Esophagus muscularis mucosa (tissue), 4 donors: Measurements from ENCODE around the gene KCNH4. TPM values are rescaled to one million over a fixed set of nuclear protein-coding genes. Genes with fewer than 3 reads are reported as not detected.

Source experiments
- DNase-seq: peaks from one replicate; pipeline ENCODE4 v3.0.0-alpha.2; 2017; ENCODE audit errors: extremely low spot score
- H3K27ac ChIP-seq, 4 donors: fragments of 200-600 bp; sonication (generic); replicated peaks in 1 of 4; 1 replicate in 3 of 4; 2 replicates in 1 of 4; pipeline ENCODE4 v1.5.1; 2016 to 2019; ENCODE audit warnings: mild to moderate bottlenecking in 1 of 4
- H3K27me3 ChIP-seq, 4 donors: fragments of 200-600 bp; sonication (generic); one replicate each; pipeline versions ENCODE4 v1.5.1 to v1.6.0; 2016 to 2019
- H3K36me3 ChIP-seq, 4 donors: fragments of 200-600 bp; sonication (generic); one replicate each; pipeline ENCODE4 v1.5.1; 2016 to 2019
- H3K4me1 ChIP-seq, 4 donors: fragments of 200-600 bp; sonication (generic); one replicate each; pipeline ENCODE4 v1.5.1; 2016 to 2019
- H3K4me3 ChIP-seq, 4 donors: fragments of 200-600 bp; sonication (generic); 1 replicate in 2 of 4; 2 replicates in 2 of 4; pipeline ENCODE4 v1.5.1; 2016 to 2019; ENCODE audit warnings: mild to moderate bottlenecking in 4 of 4, moderate library complexity in 1 of 4
- H3K9me3 ChIP-seq, 4 donors: fragments of 200-600 bp; sonication (generic); 1 replicate in 3 of 4; 2 replicates in 1 of 4; pipeline ENCODE4 v1.5.1; 2016 to 2019
- EP300 ChIP-seq: sonication (generic); formaldehyde crosslinking; IDR thresholded peaks from one replicate; pipeline ENCODE4 v1.6.1; 2017; ENCODE audit warnings: antibody characterized with exemption
- POLR2A ChIP-seq: fragments of 450-650 bp; IDR thresholded peaks from one replicate; pipeline ENCODE4 v1.6.1; 2017; ENCODE audit warnings: antibody characterized with exemption, moderate library complexity, mild to moderate bottlenecking, low read depth
- POLR2AphosphoS5 ChIP-seq, 2 donors: sonication (generic); formaldehyde crosslinking; IDR thresholded peaks; one replicate each; pipeline ENCODE4 v1.6.1; 2017; ENCODE audit warnings: antibody characterized with exemption in 2 of 2
- WGBS: methylation state at CpG from one replicate; pipeline ENCODE4 v1.1.5; 2018; 5-methylcytosine and 5-hydroxymethylcytosine counted together
- intact Hi-C: fragments of 100-400 bp; cut with DNase I; formaldehyde crosslinking; loops from one replicate; pipeline ENCODE4 v1.15.1; 2023
- total RNA-seq, 4 donors: library from RNA; depleted of rRNA; stranded (reverse); fragments of >200 nt; gene quantifications; one replicate each; pipeline versions ENCODE4 v1.1.0 to v1.2.1, GENCODE V29; 2016
- TF ChIP-seq, protein P1 (sequence below), 3 experiments: fragments of 200-600 bp in 2 of 3; fragments of 450-650 bp in 1 of 3; sonication (generic) in 2 of 3; IDR thresholded peaks; one replicate each; pipeline ENCODE4 v1.5.1; 2017 to 2019; ENCODE audit warnings: antibody characterized with exemption in 3 of 3, mild to moderate bottlenecking in 2 of 3, moderate library complexity in 1 of 3

KCNH4 gene
- total RNA-seq, 4 donors from 2014 or later: 0.17 to 0.42 (median 0.26) TPM

DNA sequence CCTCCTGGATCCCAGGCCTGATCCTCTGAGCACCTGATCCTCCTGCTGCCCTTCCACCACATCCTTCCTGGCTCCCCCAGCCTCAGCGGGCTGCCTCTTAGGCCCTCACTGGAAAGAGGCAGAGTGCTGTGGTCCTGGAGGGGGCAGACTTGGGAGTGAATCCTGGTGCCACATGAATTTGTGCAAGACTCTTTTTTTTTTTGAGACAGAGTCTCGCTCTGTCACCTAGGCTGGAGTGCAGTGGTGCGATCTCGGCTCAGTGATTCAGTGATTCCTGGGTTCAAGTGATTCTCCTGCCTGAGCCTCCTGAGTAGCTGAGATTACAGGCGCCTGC lies 10.3 kb upstream of the KCNH4 start:
- Histone ChIP-seq H3K4me3 (no peak overlapping the region), H3K9me3 (no peaks in the 10 kb centered on the region), H3K36me3 (peaks cover 0 to 8% (median 0%) of the 10 kb centered on the region in 4 donors), H3K27ac (no peak overlapping the region), H3K4me1 (peaks cover 15 to 31% (median 23%) of the 10 kb centered on the region in 4 donors), H3K27me3 (no peaks in the 10 kb centered on the region)
- 96% methylated on average over 5 of the region's 5 CpGs for WGBS
- DNase-seq: no peak
- TF ChIP-seq, protein P1, sequence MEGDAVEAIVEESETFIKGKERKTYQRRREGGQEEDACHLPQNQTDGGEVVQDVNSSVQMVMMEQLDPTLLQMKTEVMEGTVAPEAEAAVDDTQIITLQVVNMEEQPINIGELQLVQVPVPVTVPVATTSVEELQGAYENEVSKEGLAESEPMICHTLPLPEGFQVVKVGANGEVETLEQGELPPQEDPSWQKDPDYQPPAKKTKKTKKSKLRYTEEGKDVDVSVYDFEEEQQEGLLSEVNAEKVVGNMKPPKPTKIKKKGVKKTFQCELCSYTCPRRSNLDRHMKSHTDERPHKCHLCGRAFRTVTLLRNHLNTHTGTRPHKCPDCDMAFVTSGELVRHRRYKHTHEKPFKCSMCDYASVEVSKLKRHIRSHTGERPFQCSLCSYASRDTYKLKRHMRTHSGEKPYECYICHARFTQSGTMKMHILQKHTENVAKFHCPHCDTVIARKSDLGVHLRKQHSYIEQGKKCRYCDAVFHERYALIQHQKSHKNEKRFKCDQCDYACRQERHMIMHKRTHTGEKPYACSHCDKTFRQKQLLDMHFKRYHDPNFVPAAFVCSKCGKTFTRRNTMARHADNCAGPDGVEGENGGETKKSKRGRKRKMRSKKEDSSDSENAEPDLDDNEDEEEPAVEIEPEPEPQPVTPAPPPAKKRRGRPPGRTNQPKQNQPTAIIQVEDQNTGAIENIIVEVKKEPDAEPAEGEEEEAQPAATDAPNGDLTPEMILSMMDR (IDR thresholded peaks at IDR 0.05): no peak
- TF ChIP-seq POLR2A (no peak), POLR2AphosphoS5 (IDR thresholded peaks at IDR 0.05) (no peak)
- intact Hi-C loops: loop anchor here (10.0 kb wide), 1 partner anchor 104 kb away; no protein-coding TSS in a partner anchor

DNA sequence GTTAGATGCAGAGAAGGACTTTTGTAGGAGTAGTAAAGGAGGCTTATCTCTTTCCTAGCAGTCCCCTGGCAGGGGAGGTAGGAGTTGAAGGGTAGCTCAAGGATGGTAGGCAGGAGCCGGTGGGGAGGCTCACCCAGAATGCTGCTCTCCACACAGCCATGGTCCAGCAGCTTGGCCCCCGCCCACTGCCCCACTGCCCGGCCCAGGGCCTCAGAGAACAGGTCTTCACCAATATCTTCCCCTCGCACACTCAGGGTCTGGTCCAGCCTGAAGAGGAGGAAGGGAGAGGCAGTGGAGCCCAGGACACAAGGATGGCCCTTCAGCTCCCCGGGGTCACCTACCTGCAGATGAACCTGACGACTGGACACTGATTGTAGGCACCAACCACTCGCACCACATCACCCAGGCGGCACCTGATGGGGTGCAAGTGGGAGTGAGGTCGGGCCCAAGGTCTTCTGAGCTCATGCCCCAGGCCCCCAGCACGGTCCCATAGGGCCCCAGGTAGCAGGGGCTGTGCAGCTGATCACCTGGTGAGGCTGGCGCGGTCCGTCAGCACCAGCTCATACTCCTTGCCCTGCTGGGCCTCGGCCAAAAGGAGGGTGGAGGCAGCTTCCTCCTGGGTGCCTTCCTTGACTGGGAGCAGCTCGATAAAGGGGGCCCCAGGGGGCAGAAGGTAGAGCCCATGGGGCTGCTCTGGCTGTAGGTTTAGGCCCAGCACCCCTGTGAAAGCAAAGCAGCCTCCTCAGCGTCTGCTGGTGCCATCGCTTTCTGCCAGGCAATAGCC lies 9.7 kb upstream of the KCNH4 start:
- H3K27ac ChIP-seq: no peak overlapping the region
- DNase-seq: no peak
- intact Hi-C loops: loop anchor here (10.0 kb wide), 1 partner anchor 104 kb away; no protein-coding TSS in a partner anchor
- H3K36me3 ChIP-seq: peaks cover 0 to 8% (median 0%) of the 10 kb centered on the region in 4 donors
- WGBS: 82% methylated on average over 8 of the region's 17 CpGs
- no peaks in the 10 kb centered on the region for H3K27me3 ChIP-seq
- H3K9me3 ChIP-seq: no peaks in the 10 kb centered on the region
- TF ChIP-seq EP300 (no peak), POLR2A (no peak), POLR2AphosphoS5 (IDR thresholded peaks at IDR 0.05) (no peak)
- TF ChIP-seq, protein P1 (IDR thresholded peaks at IDR 0.05): no peak
- H3K4me3 ChIP-seq: no peak overlapping the region
- H3K4me1 ChIP-seq: peaks cover 15 to 31% (median 23%) of the 10 kb centered on the region in 4 donors

DNA sequence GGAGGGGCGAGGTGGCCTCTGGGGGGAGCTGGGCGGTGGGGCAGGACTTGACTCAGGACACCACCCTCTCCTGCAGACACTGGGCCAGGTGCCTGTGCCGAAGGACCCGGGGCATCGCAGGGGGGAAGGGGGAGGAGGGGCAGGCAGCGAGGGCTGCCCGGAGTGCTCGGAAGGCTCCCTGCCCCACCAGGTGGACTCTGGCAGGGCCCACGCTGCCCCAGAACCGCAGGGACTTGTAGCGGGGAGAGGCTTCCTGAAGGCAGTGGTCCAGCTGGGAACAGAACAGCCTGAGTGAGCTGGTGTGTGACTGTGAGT lies 8.7 kb upstream of the KCNH4 start:
- no peak for DNase-seq
- TF ChIP-seq, protein P1 (IDR thresholded peaks at IDR 0.05): no peak
- TF ChIP-seq EP300 (no peak), POLR2A (no peak)
- no peaks in the 10 kb centered on the region for H3K27me3 ChIP-seq
- WGBS: 86% methylated on average over 4 of the region's 11 CpGs
- no peak overlapping the region for H3K27ac ChIP-seq
- no peak overlapping the region for H3K4me3 ChIP-seq
- H3K4me1 ChIP-seq: peaks cover 17 to 29% (median 24%) of the 10 kb centered on the region in 4 donors
- intact Hi-C loops: no loop called here
- no peaks in the 10 kb centered on the region for H3K9me3 ChIP-seq
- H3K36me3 ChIP-seq: peaks cover 0 to 8% (median 0%) of the 10 kb centered on the region in 4 donors

DNA sequence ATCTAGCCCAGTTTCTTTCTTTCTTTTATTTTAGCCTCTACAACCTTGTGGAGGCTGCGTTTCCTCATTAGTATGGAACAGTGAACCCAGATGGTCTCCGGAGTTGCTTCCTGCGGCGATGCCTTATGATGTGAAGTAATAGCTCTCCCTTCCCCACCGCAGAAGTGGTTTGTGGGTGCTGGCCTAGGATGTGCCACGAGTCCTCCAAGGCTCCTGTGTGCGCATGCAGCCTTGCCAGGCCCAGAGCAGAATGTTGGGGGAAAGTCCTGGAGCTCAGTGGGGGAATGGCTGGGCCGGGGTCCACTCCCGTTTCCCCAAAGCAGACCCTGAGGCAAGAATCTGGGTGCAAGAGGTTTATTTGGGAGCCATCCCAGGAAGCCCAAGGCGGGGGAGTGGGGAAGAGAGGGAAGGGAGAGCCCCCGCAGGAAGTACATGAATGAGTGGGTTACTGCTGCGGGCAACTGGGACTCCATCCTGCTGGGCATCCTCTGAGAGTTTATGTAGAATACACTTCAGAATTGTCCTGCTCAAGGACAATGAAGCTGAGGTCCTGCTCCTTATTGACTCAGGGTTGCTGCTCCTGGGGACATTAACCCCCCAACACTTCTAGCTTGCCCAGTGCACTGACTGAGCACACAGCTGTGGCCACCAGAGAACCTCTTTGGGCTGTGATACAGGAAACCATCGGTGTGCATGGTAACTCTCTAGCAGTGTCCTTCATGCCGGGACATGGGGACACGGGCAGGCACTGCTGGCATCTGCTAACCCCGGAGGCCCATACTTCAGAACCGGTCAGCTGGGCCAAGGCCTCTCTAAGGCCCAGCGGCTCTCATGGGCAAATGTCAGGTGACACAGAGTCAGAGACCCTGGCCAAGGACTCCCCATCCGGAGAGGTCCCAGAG lies 8.1 kb upstream of the KCNH4 start:
- TF ChIP-seq POLR2AphosphoS5 (IDR thresholded peaks at IDR 0.05) (no peak), POLR2A (no peak), EP300 (no peak)
- TF ChIP-seq, protein P1 (IDR thresholded peaks at IDR 0.05): no peak
- Histone ChIP-seq H3K9me3 (no peaks in the 10 kb centered on the region), H3K27me3 (no peaks in the 10 kb centered on the region), H3K4me3 (no peak overlapping the region), H3K4me1 (peaks cover 19 to 30% (median 26%) of the 10 kb centered on the region in 4 donors), H3K27ac (no peak overlapping the region), H3K36me3 (peaks cover 0 to 8% (median 0%) of the 10 kb centered on the region in 4 donors)
- no peak for DNase-seq
- intact Hi-C loops: no loop called here
- 75% methylated on average over 12 of the region's 19 CpGs for WGBS
